Stimulated activated CD4-positive, alpha-beta T cell treated with anti-CD3 and anti-CD28 coated beads, Interleukin-2, amount 100 ng/mL, for 4 hours (primary cell): ENCODE results near the gene PRR23A.
"Not testable (repeated sequence)": the region's sequence is repeated elsewhere in the genome, so short reads cannot be mapped to it uniquely, and the experiment has no call there.

ENCODE experiments used
- DNase-seq: peaks from one replicate; pipeline ENCODE4 v3.0.0-alpha.2; 2020; ENCODE audit warnings: low read depth

PRR23A gene

DNA sequence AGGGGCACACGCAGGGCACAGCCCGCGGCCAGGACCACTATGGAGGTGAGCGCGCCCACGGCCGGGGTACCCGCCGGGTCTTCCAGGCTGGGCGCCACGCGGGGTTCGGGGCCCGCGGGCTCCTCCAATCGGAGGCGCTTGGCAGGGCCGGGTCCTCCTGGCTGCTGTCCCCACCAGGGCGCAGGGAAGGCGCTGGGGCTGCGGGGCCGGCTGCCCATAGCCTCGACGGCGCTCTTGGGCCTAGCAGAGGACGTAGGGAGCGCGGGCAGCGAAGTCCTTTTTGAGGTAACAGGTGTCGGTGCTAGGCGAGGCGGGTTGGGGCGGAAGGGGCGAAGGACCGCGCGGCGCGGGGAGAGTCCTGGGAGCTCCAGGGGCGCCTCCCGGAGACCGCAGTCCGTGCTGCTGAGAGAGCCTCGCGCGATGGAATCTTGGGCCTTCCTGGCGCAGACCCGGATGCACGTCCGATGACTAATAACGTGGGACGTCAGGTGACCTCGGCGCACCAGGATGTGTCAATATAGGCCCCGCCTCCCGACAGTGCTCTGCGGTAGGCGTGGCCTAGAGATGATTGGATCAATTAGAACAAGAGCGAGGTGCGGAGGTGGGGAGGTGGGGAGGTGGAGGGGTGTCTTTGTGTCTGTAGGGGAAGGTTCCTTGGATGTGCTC is at the start of gene PRR23A:
Gene PRR23A (minus strand): TSS at position 218 of the 666 bp plus-strand sequence. CDS start 0 bp downstream, at position 218.
- no peak for DNase-seq

- no peak for DNase-seq
Observed at GRCh38 chr3:139052802-139053600, 46.9 kb upstream of the PRR23A start.

DNA sequence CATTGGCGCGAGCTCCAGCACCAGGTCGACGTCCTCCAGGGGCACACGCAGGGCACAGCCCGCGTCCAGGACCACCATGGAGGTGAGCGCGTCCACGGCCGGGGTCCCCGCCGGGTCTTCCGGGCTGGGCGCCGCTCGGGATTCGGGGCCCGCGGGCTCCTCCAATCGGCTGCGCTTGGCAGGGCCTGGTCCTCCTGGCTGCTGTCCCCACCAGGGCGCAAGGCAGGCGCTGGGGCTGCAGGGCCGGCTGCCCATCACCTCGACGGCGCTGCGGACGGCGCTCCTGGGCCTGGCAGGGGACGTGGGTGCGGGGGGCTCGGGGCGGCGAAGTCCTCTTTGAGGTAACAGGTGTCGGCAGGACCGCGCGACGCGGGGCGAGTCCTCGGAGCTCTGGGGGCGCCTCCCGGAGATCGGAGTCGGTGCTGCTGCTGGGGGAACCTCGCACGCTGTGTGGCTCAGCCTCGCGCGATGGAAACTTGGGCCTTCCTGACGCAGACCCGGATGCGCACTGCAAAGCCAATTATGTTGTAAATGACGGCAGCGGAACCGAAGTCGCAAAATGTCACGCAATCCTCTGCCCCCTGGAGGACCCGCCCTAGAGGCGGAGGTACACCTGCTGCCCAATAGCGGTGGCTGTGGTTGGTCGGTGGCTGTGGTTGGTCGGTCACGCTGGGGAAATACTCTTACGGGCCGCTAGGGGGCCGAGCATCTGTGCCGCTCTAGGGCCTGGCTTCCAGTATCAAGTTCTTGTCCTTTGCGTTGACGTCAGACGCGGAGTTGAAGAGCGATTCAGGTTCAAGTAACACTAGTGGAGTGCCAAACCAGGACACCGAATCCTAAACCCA is 38.5 kb upstream of the PRR23A start, which contains the start of gene PRR23C:
Gene PRR23C (minus strand): TSS at position 527 of the 845 bp plus-strand sequence. CDS start 272 bp downstream, at position 255.
- no peak for DNase-seq

DNA sequence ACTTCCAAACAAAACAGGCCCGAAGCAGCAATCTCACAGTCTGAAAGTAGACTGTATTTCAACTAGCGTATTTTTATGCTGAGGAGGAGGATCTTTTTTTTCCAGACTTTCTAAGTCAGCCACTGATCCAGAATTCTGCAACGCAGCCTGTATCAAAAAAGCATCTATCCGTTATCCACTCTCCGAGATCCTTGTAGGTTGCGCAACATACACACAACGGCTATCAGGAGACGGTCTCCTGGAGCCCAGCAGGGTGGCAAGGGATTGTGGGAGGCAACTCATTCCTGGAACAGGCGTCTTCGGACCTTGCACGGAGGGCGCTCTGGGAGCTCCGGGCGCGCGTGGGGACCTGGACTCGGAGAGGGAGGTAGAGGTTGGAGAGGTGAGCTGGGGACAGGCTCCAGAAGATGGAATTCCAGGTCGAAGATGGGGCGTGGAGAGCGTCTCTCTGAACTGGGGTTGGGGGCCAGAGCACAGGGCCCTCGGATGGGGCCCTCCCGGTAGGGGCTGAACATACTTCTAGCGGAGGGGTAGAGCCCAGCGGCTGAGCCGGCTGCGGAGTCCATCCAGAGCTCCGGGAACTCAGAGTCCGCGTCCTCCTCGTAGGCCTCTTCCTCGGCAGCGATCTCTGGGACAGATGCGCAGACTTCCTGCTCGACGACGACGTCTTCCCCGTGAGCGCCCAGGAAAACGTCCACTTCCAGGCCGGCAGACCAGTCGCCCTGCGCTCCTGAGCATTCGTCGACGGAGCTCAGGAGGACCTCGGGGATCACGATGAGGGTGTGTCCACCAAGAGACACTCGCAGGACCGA is 37.7 kb upstream of the PRR23A start:
- DNase-seq: no peak

DNA sequence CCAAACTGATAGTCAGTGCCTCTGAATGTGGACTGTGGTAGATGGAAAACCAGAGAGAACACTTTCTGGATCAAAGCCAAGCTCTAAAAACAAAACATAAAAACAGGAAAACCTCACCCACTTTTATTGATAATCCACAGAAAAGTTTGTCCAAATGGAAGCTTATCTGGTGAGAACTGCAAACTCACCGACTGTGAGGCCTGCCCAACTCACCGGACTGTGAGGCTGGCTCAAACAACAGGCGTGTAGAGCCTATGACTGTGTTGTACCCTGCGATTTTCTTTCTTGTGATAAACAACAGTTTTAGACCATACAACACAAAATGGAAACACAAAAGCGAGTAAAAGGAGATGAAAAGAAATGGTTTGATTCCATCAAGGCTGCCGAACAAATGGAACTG is 31.4 kb upstream of the PRR23A start:
- no peak for DNase-seq

GRCh38 chr3:139032326-139033002 is 26.4 kb upstream of the PRR23A start:
- no peak for DNase-seq

- not testable (repeated sequence) for DNase-seq
Observed at GRCh38 chr3:139030576-139030975, 24.5 kb upstream of the PRR23A start.

DNA sequence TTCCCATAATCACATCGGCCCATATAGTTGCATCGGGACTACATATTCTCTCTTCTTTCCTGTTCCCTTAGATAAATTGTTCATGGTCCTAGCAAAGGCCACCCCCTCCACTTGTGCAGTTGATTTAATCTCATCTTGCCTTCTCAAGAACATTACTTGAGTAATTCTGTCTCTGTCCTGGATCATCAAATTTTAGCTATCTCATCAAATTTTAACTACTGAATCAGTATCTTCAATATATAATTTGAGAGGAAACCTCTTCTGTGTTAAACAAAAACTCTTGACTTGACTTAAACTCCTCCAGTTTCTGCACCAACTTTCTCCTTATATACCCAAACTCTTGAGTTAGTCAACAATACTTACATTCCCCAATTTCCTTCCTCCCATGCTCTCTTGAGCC is 18.9 kb upstream of the PRR23A start:
- no peak for DNase-seq

- DNase-seq: no peak
Observed at GRCh38 chr3:139020868-139021234, 14.8 kb upstream of the PRR23A start, which contains the start of gene PRR23B. PRR23B (minus strand) TSS chr3:139020926; CDS start chr3:139020661, 265 bp downstream.

DNA sequence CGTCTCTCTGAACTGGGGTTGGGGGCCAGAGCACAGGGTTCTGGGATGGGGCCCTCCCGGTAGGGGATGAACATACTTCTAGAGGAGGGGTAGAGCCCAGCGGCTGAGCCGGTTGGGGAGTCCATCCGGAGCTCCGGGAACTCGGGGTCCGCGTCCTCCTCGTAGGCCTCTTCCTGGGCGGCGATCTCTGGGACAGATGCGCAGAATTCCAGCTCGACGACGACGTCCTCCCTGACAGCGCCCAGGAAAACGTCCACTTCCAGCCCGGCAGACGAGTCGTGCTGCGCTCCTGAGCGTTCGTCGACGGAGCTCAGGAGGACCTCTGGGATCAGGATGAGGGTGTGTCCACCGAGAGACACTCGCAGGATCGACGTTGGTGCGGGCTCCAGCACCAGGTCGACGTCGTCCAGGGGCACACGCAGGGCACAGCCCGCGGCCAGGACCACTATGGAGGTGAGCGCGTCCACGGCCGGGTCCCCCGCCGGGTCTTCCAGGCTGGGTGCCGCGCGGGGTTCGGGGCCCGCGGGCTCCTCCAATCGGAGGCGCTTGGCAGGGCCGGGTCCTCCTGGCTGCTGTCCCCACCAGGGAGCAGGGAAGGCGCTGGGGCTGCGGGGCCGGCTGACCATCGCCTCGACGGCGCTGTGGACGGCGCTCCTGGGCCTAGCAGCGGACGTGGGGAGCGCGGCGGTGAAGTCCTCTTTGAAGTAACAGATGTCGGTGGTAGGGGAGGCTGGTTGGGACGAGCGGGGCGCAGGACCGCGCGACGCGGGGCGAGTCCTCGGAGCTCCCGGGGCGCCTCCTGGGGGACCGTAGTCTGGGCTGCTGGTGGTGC is 14.2 kb upstream of the PRR23A start:
- DNase-seq: no peak

GRCh38 chr3:139016430-139017048 is 10.5 kb upstream of the PRR23A start:
- no peak for DNase-seq

DNA sequence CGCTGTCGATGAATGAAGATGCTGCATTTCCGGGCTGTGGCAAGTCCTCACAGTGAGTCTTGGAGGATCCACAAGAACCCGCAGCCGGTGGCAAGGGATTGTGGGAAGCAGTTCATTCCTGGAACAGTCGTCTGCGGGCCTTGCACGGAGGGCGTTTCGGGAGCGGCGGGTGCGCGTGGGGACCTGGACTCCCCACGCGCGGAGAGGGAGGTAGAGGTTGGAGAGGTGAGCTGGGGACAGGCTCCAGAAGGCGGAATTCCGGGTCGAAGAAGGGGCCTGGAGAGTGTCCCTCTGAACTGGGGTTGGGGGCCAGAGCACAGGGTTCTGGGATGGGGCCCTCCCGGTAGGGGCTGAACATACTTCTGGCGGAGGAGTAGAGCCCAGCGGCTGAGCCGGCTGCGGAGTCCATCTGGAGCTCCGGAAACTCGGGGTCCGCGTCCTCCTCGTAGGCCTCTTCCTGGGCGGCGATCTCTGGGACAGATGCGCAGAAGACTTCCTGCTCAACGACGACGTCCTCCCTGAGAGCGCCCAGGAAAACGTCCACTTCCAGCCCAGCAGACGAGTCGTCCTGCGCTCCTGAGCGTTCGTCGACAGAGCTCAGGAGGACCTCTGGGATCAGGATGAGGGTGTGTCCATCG is 593 bp downstream of the PRR23A start:
- no peak for DNase-seq

GRCh38 chr3:138995706-138996105 is 10.4 kb downstream of the PRR23A start:
- DNase-seq: no peak

DNA sequence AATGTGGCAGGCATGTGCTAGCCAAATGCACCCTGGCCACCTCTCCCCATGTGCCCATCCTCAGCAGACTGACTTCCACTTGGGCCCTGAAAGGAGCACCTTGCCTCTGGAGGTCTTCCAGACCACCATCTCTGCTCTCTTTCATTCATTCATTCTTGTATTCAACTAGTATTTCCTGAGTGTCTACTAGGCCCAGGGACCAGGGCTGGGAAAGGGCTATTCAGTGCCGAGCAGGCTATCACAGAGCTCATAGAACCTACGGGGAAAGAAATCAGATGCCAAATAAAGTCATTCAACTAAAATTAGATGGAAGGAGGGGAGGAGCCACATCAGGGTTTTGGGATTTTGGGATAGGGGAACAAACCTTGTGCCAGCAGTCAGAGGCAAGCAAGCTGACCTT is 18.9 kb downstream of the PRR23A start:
- DNase-seq: no peak

- DNase-seq: no peak
Observed at GRCh38 chr3:138985932-138986331, 20.1 kb downstream of the PRR23A start.

DNA sequence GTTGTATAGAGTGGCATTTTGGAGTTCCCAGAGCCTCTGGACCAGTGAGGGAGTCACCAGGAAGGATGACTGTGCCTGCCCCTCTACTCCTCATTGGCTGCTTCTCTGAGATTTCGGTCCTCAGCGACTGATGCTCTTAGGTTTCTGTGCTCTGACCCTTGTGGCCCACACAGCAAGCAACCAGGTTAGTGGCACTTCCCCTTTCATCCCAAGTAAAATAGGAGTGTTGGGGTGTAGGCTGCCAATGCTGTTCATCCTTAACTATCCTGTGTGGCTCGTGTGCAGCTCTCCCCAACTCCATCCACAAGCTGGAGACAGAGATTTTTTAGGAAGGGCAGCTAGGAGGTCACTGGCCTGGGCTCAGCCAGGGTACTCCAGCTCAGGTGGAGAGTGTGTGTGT is 21.3 kb downstream of the PRR23A start:
- no peak for DNase-seq

- DNase-seq: no peak
Observed at GRCh38 chr3:138976047-138976446, 30.0 kb downstream of the PRR23A start.

DNA sequence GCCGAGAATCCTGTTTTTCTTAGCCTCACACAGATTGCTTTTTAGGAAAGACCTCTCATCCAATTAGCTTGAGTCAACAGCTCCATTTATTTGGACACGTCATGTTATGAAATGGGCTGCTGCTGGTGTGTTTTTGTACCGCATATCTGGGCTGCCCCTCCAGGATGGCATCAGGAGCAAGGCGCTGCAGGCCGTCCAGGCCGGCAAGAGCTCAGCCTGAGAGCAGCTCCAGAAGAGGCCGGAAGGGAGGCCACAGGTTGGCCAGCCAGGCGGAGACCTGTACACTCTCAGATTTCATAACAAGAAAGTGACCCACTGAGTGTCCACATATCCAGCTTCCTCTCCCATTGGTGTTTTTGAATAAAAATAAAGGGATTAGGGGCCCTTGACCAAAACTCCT is 30.7 kb downstream of the PRR23A start:
- DNase-seq: no peak

DNA sequence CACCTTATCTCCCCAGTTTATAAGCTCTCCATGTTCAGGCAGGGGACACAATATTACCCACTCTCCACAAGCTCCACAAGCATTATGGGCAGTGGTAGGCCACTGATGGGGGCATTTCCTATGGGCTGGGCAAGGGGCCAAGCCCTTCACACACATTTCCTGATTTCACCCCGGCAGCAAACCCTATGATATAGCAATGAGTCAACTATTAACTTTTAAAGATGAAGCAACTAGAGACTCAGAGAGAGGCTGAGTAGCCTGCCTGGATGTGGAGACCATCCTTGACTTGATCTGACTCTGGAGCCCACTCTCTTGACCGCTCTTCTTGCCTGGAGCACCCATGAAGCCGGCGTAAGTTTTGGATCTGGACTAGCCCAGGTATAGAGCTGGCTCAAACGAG is 31.6 kb downstream of the PRR23A start:
- DNase-seq: no peak
